GM19324 (cell line): ENCODE data around the gene SHISAL2B.
"Not testable (repeated sequence)": the region's sequence is repeated elsewhere in the genome, so short reads cannot be mapped to it uniquely, and the experiment has no call there.

Experiments
- ATAC-seq: cut with Tn5 transposase; IDR thresholded peaks from one replicate; pipeline ENCODE4 v1.9.1; 2021; ENCODE audit warnings: mild to moderate bottlenecking, moderate library complexity; ENCODE audit not compliant: unreplicated experiment, low FRiP score

Gene SHISAL2B

DNA sequence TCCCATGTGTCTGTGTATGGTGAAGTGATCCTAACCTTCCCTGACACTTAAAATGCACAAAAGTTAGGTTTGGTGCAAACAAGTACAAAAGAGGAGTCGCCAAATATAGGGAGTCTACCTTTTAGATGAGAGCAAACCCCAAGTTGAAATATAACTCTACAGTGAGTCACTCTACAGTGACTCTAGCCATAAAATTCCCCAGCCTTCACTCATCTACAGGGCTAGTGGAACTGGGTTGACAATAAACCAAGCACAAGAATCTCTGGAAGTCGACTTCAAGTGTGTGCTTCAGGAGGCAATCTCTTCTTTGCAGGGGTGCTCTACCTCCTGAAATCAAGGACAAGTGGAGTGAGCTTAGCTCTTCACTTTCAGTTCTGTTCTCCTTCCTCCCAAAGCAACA is 3.3 kb downstream of the SHISAL2B start:
- ATAC-seq, result no peak

DNA sequence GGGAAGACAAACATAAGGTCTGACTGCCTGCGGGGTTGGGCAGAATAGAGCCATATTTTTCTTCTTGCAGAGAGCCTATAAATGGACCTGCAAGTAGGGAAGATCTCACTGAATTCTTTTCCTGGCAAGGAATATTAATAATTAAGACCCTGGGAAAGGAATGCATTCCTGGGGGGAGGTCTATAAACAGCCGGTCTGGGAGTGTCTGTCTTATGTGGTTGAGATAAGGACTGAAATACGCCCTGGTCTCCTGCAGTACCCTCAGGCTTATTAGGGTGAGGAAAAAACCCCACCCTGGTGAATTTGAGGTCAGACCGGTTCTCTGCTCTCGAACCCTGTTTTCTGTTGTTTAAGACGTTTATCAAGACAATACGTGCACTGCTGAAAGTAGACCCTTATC is 6.1 kb downstream of the SHISAL2B start:
- ATAC-seq, result not testable (repeated sequence)

DNA sequence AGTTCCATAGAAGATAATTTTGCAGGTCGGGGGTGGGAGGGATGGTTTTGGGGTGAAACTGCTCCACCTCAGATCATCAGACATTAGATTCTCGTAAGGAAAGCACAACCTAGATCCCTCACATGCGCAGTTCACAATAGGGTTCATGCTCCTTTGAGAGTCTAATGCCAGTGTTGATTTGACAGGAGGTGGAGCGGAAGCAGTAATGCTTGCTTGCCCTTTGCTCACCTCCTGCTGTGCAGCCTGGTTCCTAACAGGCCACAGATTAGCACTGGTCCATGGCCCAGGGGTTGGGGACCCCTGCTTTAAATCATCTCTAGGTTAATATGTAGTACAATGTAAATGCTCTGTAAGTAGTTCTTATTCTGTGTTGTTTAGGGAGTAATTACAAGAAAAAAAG is 10.5 kb downstream of the SHISAL2B start:
- no peak for ATAC-seq

DNA sequence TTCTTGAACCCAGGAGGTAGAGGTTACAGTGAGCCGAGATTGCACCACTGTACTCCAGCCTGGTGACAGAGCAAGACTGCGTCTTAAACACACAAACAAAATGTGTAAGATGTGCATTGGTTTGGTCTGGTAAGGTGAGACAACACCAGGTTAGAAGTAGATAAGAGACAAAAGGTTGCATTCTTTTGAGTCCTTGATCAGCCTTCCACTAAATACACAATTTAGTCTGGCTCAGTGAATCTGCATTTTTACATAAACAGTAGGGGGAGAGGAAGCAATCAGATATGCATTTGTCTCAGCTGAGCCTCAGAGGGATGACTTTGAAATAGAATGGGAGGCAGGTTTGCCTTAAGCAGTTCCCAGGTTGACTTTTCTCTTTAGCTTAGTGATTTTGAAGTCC is 15.8 kb downstream of the SHISAL2B start:
- not testable (repeated sequence) for ATAC-seq

DNA sequence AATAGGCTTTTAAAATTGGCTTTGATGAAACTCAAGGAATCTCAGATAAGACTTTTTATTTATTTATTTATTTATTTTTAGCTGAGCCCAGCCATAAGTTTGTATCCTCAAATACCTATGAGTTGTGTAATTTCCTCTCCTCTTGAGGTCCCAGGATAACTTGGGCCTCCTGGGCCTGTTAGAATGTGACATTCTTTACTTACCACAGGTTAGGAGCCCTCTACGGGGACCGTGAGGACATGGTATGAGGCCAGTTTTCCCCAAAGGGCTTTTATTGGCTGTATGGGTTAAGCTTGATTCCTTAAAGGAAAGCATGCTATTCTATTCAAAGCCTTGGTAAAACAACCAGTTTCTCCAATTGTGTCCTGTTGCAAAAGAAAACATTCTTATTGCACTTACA is 16.9 kb downstream of the SHISAL2B start:
- no peak for ATAC-seq

DNA sequence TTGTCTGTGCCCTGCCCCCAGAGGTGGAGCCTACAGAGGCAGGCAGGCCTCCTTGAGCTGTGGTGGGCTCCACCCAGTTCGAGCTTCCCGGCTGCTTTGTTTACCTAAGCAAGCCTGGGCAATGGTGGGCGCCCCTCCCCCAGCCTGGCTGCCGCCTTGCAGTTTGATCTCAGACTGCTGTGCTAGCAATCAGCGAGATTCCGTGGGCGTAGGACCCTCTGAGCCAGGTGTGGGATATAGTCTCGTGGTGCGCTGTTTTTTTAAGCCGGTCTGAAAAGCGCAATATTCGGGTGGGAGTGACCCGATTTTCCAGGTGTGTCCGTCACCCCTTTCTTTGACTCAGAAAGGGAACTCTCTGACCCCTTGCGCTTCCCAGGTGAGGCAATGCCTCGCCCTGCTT is 24.2 kb downstream of the SHISAL2B start:
- ATAC-seq, result not testable (repeated sequence)

DNA sequence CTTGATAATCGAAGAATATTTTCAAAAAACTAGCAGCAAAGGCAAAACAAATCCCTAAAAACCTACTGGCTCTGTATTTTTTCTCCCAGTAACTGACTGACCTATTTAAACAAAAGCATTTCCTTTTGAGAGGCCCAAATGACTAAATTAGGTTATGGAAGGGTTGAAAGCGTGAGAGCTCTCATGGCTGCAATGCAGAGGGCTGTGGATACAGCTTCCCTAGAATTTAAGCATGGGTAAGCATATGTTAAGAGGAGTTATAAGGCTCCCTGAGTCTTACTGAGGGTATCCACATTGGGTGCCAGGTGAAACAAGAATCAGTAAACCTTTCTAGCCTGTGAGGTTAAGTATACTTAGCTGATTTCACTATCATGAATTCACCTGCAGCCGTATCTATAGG is 32.3 kb downstream of the SHISAL2B start:
- no peak for ATAC-seq

DNA sequence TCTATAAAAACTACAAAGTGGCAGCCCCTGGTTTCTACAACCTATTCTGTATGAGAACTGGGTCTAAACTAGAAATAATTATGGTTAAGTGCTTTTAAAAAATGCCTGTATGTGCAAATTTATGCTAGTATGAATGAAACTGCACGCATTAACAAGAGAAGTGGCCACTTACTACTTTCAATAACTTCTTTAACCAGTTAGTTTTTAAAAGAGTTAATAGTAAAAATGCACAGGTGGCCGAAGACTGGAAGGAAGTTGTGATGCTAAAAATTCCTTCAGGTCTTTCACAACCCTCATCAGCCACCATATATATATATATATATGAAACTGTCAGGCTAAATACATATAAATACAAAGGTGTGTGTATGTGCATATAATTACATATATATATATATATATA is 36.8 kb downstream of the SHISAL2B start:
- ATAC-seq, result no peak

DNA sequence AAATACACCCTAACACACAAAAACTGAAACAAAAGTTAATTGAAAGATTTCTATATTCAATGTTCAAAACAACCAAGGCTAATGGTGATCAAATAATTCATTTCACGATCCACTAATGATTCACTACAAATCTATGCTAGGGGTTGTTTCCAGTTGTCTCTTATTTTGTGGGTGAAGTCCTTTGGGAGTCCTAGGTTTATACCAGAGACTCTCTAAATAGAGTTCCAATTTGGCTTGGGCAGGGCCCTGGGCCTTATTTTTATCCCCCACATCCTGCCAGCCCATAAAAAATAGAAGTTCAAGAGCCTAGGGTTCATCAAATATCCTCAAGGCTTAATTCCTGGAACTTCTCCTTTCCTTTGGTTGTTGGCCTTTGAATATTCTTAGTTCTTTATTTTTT is 52.1 kb downstream of the SHISAL2B start:
- no peak for ATAC-seq

DNA sequence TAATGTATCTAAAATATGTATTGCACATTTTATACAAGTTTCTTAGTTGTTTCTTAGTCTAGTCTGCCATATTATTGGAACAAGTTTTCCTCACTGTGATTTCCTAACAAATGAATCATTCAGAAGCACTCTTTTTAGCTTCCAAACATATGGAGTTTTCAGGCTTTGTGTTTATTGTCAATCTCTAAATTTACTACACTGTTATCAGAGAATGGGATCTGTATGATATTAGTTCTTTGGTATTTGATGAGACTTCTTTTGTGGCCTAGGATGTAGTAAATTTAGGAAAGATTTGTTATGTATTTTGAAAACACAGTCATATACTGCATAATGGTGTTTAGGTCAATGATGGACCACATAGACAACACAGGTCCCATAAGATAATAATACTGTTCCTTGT is 52.5 kb downstream of the SHISAL2B start:
- ATAC-seq, result no peak

DNA sequence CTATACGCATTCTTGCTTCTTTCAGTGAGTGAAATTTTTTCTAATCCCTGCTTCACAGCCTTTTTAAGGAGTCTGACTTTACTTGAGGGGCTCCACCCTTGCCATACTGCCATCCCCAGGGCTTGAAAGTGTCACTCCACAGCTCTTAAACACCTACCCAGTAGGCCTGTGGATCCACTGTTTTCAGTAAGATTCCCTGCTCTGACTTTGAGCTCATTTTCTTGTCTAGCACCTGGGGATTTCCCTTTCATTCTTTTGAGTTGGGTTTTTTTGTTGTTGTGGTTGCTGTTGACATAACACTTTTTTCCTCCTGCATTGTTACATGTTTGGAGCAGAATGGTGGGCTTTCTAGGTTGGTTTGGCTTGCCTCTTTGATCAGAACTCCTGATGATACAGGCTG is 54.6 kb downstream of the SHISAL2B start:
- ATAC-seq, result no peak

DNA sequence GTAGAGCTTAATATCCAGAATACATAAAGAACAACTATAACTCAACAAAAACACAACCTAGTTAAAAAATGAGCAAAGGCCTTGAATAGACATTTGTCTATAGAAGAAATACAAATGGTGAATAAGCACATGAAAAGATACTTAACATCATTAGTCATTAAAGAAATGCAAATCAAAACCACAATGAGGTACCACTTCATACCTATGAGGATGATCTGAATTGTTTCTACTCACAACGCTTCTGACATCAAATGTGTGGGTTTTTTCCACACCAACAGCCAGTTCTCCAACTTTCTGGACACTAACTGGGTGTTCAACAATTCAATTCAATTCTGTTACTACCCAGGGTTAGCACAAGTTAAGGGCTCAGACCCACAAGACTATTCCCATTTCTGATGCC is 56.1 kb downstream of the SHISAL2B start:
- no peak for ATAC-seq

DNA sequence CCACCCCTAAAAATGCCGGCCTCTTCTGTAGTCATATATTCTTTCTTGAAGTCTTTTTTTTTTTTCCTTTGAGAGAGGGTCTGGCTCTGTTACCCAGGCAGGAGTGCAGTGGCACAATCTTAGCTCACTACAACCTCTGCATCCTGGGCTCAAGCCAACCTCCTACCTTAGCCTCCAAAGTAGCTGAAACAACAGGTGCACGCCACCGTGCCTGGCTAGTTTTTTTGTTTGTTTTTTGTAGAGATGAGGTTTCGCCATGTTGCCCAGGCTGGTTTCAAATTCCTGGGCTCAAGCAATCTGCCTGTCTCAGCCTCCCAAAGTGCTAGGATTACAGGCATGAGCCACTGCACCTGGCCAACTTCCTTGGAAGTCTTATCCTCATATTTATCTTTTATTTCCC is 59.1 kb downstream of the SHISAL2B start:
- ATAC-seq, result no peak

DNA sequence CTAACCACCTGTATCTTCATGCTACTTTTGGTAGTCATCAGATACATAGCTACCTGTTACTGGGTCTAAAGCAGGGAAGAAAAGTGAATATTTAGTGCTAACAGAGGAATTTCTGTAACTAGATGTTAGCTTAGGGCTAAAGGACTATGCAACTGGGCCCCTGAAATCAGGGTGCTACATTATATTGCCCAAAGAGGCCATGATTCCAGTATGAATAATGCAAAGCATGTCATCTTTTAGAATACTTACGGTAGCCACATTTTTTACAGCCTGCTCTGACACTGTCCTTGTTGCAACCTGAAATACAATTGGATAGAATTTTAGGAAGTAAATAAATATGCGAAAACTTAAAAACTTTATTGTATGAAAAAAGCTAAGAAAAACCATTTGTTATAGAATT is 63.8 kb downstream of the SHISAL2B start:
- no peak for ATAC-seq

DNA sequence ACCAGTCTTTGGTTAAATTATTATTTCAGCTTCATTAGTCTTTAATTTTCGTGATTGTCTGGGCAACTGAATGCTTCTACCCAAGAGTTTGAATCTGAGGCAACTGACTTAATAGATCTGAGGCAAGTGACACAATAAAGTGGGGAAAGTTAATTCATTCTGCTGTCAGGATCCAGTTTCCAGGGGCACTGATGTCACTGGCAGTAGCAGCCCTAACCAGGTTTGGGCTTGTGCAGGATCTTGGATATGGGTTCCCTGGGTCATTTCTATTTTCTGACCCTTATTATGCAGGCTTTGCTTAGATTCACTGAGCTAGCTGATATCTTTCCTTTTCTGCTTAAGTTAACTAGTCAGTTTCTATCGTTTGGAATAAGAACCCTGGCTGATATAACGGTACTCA is 68.6 kb downstream of the SHISAL2B start:
- no peak for ATAC-seq

DNA sequence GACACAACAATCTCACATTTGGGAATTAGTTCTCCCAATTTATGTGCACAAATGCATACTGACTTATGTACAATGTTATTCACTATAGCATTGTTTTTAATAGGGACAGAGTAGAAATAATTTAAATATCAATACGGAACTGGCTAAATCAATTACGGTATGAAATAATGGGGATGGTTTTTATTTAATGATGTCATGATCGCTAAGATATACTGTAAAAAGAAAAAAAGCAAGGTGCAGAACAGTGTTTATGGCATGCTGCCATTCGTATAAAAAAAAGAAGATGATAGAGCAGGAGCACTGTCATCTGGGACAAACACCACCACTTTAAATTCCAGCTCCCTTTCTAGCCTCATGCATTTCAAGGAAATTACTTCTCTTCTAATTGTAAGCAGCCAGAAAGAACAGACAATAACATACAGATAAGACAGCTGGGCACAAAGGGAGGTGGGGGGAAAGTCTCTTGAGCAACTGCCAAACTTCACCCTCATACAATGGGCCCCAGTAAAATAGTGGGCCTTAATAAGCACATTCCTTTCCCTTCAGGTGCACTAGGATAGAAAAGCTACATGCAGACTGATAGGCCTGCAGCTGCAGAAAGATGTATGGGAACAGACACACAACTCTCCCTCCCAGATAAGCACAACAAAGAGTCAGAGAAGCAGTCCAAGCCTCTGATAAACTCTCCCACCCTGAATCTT is 69.8 kb downstream of the SHISAL2B start:
- ATAC-seq, result no peak

DNA sequence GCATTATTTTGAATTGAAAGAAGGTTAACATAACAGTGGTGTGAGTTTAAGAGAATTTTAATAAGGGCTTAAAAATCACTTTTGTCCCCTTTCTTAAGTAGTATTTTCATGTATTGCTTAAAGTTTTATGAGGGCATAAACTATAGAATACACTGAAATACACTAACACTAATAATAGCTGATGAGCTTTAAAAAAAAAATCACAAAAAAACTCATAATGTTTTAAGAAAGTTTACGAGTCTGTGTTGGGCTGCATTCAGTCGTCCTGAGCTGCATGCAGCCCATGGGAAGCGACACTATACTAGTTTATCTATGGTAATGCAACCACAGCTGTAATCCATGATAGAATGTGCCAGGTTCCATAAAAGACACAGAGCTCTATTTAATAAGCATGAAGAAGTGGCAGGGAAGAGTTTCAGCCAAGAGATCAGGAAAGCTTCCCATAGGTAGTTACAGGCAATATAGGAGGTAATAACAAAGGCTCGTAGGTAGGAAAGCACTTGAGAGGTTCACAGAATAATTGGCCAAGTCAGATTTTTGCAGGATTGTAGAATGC is 73.7 kb downstream of the SHISAL2B start:
- no peak for ATAC-seq

DNA sequence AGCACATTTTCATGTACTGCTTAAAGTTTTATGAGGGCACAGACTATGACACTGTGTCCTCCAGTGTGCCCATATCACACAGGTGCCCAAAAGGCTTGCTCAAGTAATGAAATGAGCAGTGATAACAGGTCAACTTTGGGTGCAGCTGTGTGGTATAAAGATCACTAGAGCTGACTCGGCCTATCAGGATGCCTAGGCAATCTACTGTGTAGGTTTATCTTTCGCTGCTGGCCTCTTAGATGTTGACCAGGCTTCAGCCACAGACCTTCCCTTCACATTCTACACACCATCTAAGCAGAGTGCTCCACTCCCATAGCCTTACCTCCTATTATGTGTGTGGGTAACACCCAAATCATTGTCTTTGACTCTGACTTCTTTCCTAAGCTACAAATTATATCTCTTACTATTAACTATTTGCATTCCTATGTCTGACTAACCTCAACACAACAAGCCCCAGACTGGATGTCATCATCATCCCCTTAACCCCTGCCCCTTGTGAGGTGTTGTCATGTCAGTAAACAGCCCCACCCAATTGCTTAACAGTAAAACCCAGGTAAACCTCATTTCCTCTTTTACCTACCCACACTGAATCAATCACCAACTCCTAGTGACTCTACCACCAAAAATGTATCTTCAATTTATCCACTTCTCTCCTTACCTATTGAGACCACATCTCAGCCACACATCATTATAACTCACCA is 75.7 kb downstream of the SHISAL2B start:
- no peak for ATAC-seq

DNA sequence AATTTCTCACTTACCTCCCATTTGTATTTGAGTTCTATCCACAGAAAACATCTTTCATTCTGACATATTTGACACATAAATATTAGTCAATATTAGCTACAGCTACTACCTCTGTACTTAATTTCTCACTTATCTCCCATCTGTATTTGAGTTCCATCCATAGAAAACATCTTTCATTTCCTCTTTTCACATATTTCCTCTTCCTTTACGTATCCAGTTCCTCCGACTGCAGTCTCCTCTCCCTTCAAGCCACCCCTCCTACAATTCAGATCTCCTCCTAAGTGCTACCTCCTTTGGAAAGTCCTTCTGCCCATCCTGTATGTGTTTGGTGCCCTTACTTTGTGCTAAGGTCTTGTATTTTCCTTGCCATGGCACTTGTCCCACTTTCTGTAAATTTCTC is 76.6 kb downstream of the SHISAL2B start:
- no peak for ATAC-seq
